GM19328 (cell line): ENCODE measurements around the gene RNF38.
A peak's percentile ranks its signal among the peaks of the same experiment; 100 is the strongest.
"Not testable (repeated sequence)": the region's sequence is repeated elsewhere in the genome, so short reads cannot be mapped to it uniquely, and the experiment has no call there.

ENCODE experiments used
- ATAC-seq: cut with Tn5 transposase; IDR thresholded peaks from one replicate; pipeline ENCODE4 v1.9.1; 2021; ENCODE audit warnings: mild to moderate bottlenecking, moderate library complexity; ENCODE audit not compliant: unreplicated experiment

Gene RNF38

GRCh38 chr9:36407122-36407723, 7.2 kb upstream of the RNF38 start:
- no peak for ATAC-seq

GRCh38 chr9:36402536-36402935, 2.5 kb upstream of the RNF38 start:
- ATAC-seq: no peak

GRCh38 chr9:36401897-36402480, 1.9 kb upstream of the RNF38 start:
- no peak for ATAC-seq

- ATAC-seq: peak; percentile 71
Observed at GRCh38 chr9:36401164-36401740, 1.2 kb upstream of the RNF38 start.

- peak; percentile 67 for ATAC-seq
Observed at GRCh38 chr9:36400332-36401163, 479 bp upstream of the RNF38 start.

GRCh38 chr9:36398745-36399144, 1.3 kb downstream of the RNF38 start:
- no peak for ATAC-seq

- no peak for ATAC-seq
Observed at GRCh38 chr9:36396985-36397384, 3.1 kb downstream of the RNF38 start.

GRCh38 chr9:36392489-36392888, 7.6 kb downstream of the RNF38 start:
- ATAC-seq: no peak

- no peak for ATAC-seq
Observed at GRCh38 chr9:36389590-36389989, 10.5 kb downstream of the RNF38 start.

GRCh38 chr9:36386396-36386965, 13.6 kb downstream of the RNF38 start:
- not testable (repeated sequence) for ATAC-seq

GRCh38 chr9:36382484-36382883, 17.6 kb downstream of the RNF38 start:
- no peak for ATAC-seq

GRCh38 chr9:36364577-36364976, 35.5 kb downstream of the RNF38 start:
- ATAC-seq: no peak

- ATAC-seq: no peak
Observed at GRCh38 chr9:36363448-36363847, 36.6 kb downstream of the RNF38 start.

GRCh38 chr9:36358486-36358885, 41.6 kb downstream of the RNF38 start:
- ATAC-seq: no peak

GRCh38 chr9:36357639-36358038, 42.4 kb downstream of the RNF38 start:
- ATAC-seq: no peak

GRCh38 chr9:36346569-36346968, 53.5 kb downstream of the RNF38 start:
- ATAC-seq: no peak

- ATAC-seq: no peak
Observed at GRCh38 chr9:36345103-36345846, 54.8 kb downstream of the RNF38 start.

- ATAC-seq: no peak
Observed at GRCh38 chr9:36341936-36342577, 58.0 kb downstream of the RNF38 start.

GRCh38 chr9:36337865-36338264, 62.2 kb downstream of the RNF38 start:
- ATAC-seq: no peak

- ATAC-seq: no peak
Observed at GRCh38 chr9:36337002-36337401, 63.1 kb downstream of the RNF38 start.
